GM21367 (cell line): Measurements from ENCODE around the gene ADAMTS2.

Experiments used
- ATAC-seq: cut with Tn5 transposase; IDR thresholded peaks from one replicate; pipeline ENCODE4 v1.9.1; 2021; ENCODE audit not compliant: unreplicated experiment

Gene ADAMTS2

GRCh38 chr5:179166171-179166885, 178.9 kb downstream of the ADAMTS2 start:
- ATAC-seq: no peak

- ATAC-seq: no peak
Observed at GRCh38 chr5:179165421-179166170, 179.7 kb downstream of the ADAMTS2 start.

DNA sequence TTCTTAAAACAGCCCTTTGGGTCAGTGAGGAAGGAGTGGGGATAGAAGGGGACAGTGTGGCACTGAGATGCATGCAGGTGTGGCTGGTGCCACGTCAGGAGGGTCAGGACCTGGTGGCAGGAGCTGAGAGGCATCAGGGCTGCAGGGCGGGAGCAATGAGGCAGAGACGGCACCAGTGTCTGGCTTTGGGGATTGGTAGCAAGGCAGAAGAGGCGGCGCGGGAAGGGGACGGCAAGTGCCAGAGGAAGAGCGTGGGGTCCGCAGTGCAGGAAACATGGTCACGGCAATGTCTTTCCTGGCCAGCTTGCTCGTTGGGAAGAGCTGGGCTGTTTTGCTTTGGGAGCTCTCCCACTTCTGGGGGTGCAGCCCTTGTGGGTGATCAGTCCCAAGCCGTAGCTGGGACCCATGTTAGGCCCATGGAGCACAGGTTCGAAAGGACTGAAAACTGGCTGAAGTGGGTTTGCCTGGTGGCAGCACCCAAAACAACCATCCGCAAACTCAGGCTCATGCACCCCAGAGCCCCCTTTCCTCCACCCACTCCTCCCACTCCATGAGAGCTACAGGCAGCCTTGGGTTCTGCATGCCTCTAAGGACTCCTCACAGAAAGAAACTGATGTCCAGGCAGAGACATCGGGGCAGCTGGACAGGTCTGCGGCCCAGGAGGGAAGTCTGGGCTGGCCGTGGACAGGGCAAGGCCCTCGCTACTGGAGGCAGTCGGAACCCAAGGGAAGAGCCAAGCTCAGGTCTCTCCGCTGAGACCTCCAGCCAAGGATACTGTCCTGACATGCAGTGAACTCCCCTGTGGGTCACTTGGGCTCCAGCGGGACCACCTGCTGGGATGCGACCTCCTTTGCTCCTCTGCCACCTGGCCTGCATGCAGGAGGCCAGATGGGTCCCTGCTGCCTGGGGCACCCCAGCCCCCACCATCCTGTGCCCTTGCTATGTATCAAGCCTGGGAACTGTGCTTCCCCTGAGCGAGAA, 180.6 kb downstream of the ADAMTS2 start:
- no peak for ATAC-seq

DNA sequence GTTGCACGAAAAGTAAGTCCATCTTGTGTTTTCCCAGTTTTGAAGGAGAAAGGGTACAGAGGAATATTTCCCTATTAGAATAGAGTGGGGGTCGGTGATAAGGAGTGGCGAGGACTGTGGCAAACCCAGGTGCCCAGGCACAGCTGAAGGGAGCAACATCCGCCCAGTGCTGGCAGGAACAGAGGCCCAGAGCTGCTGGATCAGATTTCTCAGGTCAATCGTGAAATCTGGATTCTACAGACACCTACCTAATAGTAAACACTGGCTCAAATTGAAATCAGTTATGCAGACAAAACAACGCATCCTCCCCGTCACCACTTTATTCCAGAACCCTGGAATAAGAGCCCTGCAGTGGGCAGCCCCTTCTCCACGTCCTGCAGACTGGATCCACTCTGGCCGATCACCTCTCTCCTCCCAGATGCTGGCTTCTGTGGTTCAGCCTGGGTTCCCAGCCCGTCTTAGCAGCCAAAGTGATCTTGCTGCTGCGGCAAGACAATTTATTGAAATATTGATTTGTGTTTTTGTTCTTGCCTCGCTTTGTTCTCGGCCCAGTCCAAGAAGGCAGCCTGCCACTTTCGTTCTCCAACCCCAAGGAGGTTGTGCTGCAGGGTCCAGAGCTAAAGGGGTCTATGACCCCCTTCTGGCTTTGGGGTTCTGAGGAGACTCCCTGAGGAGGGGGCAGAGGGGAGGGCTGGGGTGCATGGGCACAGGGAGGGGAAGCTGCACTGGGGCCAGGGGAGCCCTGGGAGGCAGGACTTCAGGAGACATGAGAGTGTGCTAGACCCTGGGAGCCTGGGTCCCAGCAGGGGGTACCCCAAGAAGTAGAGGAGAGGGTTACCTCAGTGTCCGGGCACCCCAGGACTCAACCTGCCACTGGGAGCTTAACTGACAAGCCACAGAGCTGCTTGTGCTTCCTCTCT, 181.8 kb downstream of the ADAMTS2 start:
- no peak for ATAC-seq

DNA sequence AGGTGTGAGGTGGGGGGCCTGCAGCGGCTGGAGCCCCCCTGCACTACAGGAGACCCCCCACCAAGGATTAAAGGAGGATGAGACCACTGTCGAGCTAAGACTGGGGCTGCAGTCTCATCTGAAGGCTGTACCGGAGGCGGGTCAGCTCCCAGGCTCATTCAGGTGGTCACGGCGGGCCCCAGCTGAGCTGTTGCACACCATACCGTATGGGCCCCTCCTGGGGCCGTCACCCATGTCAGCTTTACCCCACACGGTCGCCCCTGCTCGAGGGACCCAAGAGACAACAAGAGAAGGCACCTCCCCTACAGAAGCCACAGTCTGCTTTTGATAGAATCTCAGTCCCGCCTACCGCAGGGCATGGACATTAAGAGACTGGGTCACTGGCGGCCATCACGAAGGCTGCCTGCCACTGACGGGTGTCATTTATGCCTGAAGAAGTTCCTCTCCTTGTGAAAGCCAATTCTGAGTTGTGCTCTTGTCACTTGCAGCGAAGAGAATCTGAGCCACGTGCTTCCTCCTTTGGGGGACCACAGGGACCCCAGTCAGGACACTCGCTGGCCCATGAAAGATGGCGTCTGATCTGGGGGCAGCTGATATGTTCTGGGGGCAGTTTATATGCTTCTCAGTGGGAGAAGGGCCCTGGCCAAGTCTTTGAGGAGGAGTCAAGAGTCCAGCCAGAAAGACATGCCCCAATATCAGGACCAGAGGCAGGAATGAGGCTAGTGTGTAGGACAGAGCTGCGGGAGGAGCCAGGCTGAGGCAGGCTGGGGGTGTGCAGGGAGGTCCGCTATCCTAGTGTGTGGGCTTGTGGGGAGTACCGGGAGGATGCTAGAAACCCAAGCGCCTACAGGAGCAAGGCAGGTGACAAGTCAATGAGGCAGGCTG, 182.7 kb downstream of the ADAMTS2 start:
- ATAC-seq: no peak

GRCh38 chr5:179161901-179162300, 183.4 kb downstream of the ADAMTS2 start:
- no peak for ATAC-seq

DNA sequence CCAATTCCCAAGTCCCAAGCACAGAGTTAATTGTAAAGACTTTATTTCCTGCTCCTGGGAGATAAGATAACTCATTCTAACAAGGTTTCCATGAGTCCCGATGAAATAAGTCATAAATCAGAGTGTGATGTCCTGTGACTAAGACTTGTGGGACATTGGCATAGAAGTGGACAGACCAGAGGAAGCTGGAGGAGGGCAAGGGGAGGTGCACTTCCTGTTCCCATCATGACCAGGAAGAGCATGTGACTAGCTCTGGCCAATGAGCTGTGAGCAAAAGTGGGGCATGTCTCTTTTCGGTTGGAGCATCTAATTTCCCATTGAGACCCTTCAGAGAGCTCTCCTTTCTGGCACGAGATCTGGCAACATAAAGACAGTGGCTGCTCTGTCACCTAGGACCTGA, 184.7 kb downstream of the ADAMTS2 start:
- no peak for ATAC-seq

DNA sequence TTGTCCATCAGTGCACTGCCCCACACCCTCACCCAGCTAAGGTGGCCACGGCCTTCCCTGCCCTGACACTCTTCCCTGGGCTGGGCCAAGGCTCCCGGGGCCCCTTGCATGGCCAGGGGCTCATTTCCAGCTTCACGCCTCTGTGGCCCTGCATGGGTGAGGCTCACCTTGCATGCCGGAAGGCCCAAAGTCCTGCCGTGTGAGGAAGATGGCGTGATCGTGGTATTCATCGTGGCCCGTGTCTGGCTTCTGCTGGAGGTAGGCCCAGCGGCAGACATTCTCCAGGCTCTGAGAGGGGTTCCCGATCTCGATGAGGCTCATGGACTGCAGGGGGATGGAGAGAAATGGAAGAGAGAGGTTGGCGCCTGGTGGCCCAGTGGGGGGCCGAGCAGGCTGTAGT, 186.7 kb downstream of the ADAMTS2 start:
- no peak for ATAC-seq

- no peak for ATAC-seq
Observed at GRCh38 chr5:179154991-179155955, 190.0 kb downstream of the ADAMTS2 start.

DNA sequence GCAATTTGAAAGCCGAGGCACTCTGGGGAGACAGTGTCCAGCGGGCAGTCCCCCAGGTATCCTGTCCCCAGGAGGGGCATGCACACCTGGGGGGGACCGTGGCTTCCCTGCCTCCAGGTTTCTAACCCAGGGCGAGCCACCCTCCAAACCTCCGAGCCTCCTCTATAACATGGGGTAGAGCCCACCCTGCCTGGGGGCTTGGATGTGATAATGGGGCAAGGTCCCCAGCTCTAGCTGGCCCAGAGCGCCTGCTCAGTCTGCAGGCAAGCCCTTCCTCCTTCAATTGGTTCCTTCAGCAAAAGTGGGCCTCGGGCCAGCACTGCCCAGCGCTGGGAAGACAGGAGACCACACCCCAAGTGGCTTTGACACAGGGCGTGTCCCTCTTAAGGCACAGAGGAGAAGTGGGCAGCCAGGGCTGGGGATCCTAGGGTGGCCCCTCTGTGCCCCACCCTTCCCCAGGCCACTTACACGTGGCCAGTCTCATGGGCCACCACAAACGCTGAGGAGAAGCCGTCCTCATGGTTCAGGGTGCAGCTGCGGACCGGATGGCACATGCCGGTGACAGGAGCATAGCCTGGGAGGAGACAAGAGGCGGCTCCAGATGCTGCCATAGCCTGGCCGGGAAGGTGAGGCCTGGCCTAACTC, 190.8 kb downstream of the ADAMTS2 start:
- ATAC-seq: no peak

DNA sequence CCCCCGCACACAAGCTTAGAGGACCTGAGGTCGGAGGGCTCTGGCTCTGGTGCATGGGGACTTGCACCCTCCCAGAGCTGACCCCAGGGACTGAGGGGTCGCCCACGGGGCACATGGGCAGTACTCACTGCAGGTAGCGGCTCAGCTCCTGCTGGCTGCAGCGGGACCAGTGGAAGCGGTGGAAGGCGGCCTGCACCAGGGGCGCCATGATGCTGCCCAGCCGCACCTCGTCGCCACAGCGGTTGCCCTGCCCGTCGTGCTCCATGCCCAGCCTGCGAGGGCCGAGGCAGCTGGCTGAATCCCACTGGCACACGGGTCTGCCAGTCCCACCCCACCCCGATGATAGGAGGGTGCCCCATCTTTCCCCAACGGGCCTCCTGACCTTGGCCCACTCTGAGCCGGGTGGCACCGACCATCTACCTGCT, 191.3 kb downstream of the ADAMTS2 start:
- no peak for ATAC-seq

DNA sequence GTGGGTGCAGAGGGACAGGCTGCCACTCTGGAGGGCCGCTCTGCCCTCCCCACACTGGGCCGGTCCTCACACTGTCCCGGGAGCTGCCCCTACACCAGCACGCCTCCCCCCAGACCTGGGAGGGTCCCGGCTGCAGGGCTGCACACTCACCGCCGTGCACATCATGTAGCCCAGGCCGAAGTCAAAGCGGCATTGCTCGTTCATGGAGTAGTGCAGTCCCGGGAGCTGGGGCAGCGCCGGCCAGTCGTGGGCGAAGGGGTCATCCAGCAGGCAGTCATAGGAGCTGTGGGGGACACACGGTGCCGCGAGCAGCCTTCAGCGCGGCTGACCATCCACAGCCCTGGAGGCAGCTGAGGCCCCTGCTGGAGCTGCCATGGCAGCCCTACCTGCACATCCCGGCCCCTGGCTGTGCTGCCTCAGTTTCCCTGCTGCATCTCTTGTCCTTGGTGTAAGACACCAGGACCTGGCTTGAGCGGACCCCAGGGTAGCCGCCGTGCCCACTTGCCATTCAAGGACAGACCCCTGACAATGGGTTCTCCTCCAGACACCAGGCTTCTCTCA, 191.8 kb downstream of the ADAMTS2 start:
- ATAC-seq: no peak

DNA sequence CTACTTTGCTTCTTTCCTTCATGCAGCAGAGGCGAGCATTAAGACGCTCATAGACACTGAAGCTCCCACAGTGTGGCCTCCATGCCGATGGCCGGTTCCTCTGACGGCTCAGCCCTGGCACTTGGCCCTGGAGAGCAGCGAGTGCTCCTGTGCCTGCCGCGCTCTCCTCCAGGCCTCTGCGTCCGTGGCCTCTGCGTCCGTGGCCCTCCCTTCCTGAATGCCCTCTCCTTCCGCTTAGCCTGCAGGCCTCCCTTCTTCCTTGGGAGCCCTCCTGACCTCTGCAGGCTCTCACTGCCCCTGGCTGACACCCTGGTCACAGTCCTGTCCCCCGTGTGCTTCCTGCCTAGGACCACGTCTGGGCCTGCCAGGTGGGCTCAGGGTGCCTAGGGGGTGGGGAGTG, 192.3 kb downstream of the ADAMTS2 start:
- ATAC-seq: no peak

GRCh38 chr5:179152144-179152895, 192.9 kb downstream of the ADAMTS2 start:
- ATAC-seq: no peak

- ATAC-seq: no peak
Observed at GRCh38 chr5:179151286-179152118, 193.8 kb downstream of the ADAMTS2 start.

- ATAC-seq: no peak
Observed at GRCh38 chr5:179150011-179150410, 195.2 kb downstream of the ADAMTS2 start.
